Activated CD4-positive, alpha-beta T cell treated with anti-CD3 and anti-CD28 coated beads for 24 hours (primary cell): ENCODE data around the gene EFNA5.

ENCODE experiments used
- DNase-seq, 2 donors: peaks; one replicate each; pipeline ENCODE4 v3.0.0-alpha.2; 2020; ENCODE audit warnings: low read depth in 2 of 2

The EFNA5 gene

DNA sequence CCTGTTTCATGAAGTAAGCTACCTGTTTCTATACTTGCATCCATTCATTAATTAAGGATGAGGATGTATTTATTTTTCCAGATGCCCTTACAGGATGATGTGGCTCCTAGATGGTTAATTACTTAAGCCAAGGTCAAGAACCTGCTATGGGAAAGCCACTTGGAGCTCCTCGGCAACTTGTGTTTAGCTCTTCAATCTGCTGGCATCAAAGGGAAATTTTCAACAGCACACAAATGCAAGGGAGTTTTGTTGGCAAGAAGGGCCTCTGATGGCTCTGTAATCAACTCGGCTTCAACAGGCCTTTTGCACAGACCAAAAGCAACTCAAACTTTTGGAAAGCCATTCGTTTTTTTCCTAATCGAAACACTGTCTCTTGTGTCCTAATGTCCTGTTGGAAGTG, 125.3 kb downstream of the EFNA5 start:
- no peak for DNase-seq

- no peak for DNase-seq
Observed at GRCh38 chr5:107544967-107545366, 125.8 kb downstream of the EFNA5 start.

DNA sequence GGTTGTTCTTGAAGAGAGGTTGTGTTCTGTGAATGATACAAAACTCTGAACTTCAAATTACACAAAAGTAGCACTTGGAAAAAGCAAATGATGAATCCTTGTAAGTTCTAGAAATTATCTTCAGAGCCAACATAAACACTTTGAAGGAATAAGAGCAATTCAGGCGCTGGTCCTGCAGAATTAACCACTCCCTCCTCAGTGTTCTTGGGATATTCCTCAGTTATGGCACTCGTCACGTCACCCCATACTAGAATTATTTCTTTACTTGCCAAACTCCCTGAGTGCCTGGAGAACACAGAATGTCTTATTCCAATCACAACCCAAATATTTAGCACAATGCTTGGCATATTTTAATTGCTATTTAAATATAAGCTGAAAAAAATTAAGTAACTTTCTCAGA, 126.3 kb downstream of the EFNA5 start:
- DNase-seq = no peak

- DNase-seq = no peak
Observed at GRCh38 chr5:107543868-107544267, 126.9 kb downstream of the EFNA5 start.

DNA sequence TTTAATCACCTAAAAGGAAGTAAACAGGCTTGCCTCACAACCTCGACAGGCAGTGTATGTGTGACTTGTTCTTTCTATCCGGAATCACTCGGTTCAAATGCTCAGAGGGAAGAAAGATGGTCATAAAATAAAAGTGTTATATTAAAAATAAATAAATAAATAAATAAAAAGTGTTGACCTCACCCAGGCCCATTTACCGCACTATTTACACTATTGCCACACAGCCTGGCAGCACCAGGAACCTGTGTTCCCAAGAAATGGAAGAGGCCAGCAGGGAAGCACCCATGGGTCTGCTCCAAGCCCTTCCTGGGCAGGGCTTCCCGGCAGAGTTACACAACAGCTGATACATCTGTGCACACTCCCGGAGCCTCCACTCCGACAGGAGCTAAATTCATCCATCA, 127.9 kb downstream of the EFNA5 start:
- DNase-seq = no peak

GRCh38 chr5:107542428-107542827, 128.3 kb downstream of the EFNA5 start:
- DNase-seq = no peak

- no peak for DNase-seq
Observed at GRCh38 chr5:107541400-107541799, 129.3 kb downstream of the EFNA5 start.

GRCh38 chr5:107539726-107540330, 130.9 kb downstream of the EFNA5 start:
- no peak for DNase-seq

GRCh38 chr5:107538805-107539445, 131.8 kb downstream of the EFNA5 start:
- no peak for DNase-seq

DNA sequence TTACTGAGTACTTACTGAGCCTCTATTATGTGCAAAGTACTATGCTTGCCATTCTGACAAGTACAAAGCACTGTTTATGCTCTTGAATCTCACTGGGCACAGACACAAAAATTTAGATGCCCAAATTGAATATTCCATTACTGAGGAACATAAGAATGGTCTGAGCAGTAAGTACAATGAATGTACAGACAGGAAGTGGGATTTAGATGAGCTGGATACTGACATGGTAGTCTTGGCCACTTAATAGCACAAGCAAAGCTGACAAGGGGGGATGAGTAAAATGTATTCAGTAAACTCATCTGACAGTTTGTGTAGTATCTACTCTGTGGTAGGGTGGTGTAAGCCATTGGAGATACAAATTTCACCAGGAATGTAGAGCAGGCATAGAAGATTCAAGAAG, 132.4 kb downstream of the EFNA5 start:
- no peak for DNase-seq

- DNase-seq = no peak
Observed at GRCh38 chr5:107535849-107536248, 134.9 kb downstream of the EFNA5 start.

DNA sequence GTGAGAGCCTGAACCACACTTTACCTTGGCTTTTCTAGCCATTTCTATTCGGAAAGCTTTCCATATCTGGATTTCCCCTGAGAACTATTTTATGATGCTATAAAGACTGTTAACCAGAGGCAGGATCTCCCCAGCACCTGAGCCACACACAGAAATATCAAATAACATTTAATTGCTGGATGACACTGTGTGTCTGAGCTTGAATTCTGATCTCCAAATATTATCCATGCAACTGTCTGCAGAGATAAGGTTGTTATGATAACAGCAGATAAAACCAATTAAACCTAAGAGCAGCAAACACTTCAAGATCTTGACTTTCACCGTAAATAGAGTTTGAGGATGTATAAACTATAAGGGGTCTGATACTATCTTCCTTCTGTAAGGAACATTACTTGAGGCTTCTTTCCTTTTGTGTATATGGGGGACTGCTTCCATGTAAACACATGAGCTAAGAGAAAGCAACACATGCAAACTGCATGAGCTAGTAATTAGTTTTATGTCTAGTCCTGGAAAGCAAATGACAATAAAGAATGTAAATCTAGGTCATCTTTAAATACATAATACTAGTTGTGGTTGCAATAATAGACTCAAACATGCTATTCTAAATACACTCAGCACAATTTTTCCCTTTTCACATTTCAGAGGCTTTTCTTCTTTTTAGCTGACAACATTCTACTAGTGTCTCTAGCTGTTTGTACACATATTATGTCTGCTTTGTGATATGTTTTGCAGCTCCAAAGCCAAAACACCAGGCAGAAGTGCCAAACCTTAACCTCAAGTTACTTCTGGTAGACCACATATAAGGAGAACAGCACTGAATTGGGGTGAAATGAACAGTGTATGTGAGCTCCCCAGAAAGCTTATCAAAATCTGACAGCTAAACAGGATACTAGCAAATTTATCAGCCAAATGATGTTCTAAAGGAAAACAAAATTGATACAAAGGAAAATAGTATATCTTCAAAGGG, 136.5 kb downstream of the EFNA5 start:
- no peak for DNase-seq

- DNase-seq = no peak
Observed at GRCh38 chr5:107532916-107533315, 137.8 kb downstream of the EFNA5 start.

DNA sequence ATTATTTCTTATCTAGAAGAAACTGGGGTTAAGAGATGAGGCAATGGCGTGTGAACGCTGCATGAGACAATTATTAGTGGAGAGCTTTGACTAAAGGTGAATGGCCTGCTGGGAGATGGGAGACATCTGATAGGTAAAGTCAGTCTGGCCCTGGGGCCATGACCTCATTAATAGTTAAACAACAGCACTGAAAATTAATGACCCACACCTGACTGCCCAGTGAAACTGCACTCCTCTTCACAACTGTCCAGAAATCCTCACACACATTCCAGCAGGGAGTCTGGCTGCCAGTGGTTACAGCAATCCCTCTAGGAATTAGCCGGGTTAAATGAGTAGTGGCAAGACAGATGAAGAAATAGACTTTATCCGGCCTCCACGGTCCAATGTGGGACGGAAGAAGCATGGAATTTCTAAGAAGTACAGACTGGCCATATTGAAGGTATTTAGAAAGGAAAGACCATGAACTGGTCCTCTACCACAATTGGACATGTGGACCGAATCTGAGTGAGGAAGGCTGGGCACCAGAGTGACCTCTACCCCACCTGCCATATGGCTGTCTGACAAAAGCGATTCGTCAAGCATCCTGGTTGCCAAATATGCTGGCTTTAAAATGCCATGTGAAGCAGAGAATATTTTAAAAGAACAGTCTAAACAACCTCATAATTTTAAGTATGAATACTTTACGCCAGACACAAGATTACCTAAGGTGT, 138.4 kb downstream of the EFNA5 start:
- DNase-seq = no peak

- DNase-seq = no peak
Observed at GRCh38 chr5:107531308-107531707, 139.4 kb downstream of the EFNA5 start.

DNA sequence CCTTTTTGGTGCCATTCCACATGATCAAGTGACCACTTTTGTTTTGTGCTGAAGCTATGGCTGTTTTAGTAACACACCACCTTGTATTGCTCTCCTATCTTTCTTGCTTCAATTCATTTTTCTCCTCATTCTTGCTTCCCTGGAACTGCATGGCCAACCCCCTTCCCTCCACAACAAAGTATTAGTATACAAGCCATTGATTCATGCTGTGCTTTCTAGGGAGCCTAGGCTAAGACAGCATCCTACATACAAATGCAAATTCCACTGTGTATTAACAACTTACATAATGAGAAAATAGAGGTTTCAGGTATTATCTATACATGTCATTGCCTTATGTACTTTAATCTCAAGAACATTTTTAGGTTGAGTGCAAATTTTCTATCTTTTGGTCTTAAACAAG, 141.1 kb downstream of the EFNA5 start:
- no peak for DNase-seq

GRCh38 chr5:107526270-107526937, 144.3 kb downstream of the EFNA5 start:
- DNase-seq = no peak

DNA sequence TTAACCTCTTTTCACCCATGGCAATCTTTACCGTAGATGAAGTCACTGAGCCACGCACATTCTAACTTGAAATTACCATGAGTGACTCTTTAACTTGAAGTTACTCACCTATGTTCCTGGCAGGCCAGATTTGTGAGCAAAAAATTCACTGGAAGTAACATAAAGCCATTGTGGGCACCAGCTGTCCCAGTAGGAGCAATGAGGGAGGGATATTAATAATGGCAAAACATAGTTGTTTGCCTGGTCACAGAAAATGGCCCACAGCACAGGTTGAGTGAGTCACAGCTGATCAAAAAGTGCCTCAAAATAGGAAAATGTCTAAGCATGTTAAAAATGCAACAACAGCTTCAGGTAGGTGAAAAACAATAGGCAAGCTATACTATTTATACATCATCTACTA, 146.6 kb downstream of the EFNA5 start:
- DNase-seq = no peak

- no peak for DNase-seq
Observed at GRCh38 chr5:107523029-107523680, 147.6 kb downstream of the EFNA5 start.

- DNase-seq = no peak
Observed at GRCh38 chr5:107522456-107522855, 148.3 kb downstream of the EFNA5 start.

- no peak for DNase-seq
Observed at GRCh38 chr5:107519900-107520354, 150.8 kb downstream of the EFNA5 start.
